Mucosa of descending colon (tissue), 3 donors: ENCODE results near the gene SSTR3. TPM values are rescaled to one million over a fixed set of nuclear protein-coding genes. Genes with fewer than 3 reads are reported as not detected.

Experiments used
- ATAC-seq: fragments of 200-7000 bp; cut with Tn5 transposase; one replicate; pipeline ENCODE4 v1.9.1; 2020; ENCODE audit warnings: mild to moderate bottlenecking, moderate library complexity
- DNase-seq, 3 donors: peaks; one replicate each; pipeline ENCODE4 v3.0.0-alpha.2; 2020
- H3K36me3 ChIP-seq: fragments of 200-600 bp; one replicate; pipeline ENCODE4 v1.8.0; 2021; ENCODE audit warnings: low read depth, mild to moderate bottlenecking
- H3K4me1 ChIP-seq: fragments of 200-600 bp; one replicate; pipeline ENCODE4 v1.8.0; 2021; ENCODE audit warnings: low read depth, mild to moderate bottlenecking
- H3K4me3 ChIP-seq: fragments of 200-600 bp; one replicate; pipeline ENCODE4 v1.8.0; 2021; ENCODE audit warnings: mild to moderate bottlenecking
- H3K9me3 ChIP-seq: fragments of 200-600 bp; one replicate; pipeline ENCODE4 v1.8.0; 2021; ENCODE audit warnings: mild to moderate bottlenecking
- intact Hi-C, 2 donors: fragments of 100-400 bp; cut with DNase I in 1 of 2; cut with micrococcal nuclease in 1 of 2; formaldehyde crosslinking; loops; one replicate each; pipeline versions ENCODE4 v1.11.0 to v1.11.1; 2022; cut with DNase I, micrococcal nuclease
- total RNA-seq, 3 donors: library from RNA; stranded (reverse); fragmentation: NEBNext Ultra II Directional in 2 of 3; extraction: Animal tissue kit (Norgen Biotek cat#: 25700) in 2 of 3; gene quantifications; one replicate each; pipeline versions ENCODE4 v1.2.1 to v1.2.4, GENCODE V29; 2021 to 2023
- TF ChIP-seq, protein P1 (sequence below): fragments of 200-600 bp; IDR thresholded peaks from one replicate; pipeline ENCODE4 v1.8.0; 2022; ENCODE audit warnings: antibody characterized with exemption, mild to moderate bottlenecking
- donor health status: DM: no; HTN: no; CAD: no; lungs with moderate emphysema.
- donor health status: DM: no; HTN: no; CAD: no.
- donor health status: DM: no; HTN: yes; CAD: no.

The SSTR3 gene
- total RNA-seq, 3 donors from 2014 or later: 0.09 to 0.10 TPM; not detected in 1

DNA sequence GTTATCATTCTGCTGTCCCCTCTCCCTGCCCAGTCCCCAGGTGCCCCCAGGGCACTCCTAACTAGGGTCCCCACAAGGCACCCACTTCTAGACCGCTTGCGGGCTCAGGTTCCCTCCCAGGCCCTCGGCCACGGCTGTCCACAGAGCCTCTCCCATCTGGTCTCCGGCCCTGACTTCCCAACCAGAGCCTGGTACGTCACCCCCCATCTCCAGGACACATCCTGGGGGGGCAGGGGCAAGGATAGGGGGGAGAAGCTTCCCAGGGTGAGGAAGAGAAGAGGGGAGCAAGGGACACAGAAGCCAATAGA is 457 bp downstream of the SSTR3 start:
- Histone ChIP-seq H3K9me3 (no peaks in the 10 kb centered on the region), H3K4me3 (no peak overlapping the region), H3K36me3 (no peaks in the 10 kb centered on the region), H3K4me1 (no peaks in the 10 kb centered on the region)
- TF ChIP-seq, protein P1, sequence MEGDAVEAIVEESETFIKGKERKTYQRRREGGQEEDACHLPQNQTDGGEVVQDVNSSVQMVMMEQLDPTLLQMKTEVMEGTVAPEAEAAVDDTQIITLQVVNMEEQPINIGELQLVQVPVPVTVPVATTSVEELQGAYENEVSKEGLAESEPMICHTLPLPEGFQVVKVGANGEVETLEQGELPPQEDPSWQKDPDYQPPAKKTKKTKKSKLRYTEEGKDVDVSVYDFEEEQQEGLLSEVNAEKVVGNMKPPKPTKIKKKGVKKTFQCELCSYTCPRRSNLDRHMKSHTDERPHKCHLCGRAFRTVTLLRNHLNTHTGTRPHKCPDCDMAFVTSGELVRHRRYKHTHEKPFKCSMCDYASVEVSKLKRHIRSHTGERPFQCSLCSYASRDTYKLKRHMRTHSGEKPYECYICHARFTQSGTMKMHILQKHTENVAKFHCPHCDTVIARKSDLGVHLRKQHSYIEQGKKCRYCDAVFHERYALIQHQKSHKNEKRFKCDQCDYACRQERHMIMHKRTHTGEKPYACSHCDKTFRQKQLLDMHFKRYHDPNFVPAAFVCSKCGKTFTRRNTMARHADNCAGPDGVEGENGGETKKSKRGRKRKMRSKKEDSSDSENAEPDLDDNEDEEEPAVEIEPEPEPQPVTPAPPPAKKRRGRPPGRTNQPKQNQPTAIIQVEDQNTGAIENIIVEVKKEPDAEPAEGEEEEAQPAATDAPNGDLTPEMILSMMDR: no peak
- intact Hi-C loops: no loop called here
- DNase-seq (no peak), ATAC-seq (no peak)

DNA sequence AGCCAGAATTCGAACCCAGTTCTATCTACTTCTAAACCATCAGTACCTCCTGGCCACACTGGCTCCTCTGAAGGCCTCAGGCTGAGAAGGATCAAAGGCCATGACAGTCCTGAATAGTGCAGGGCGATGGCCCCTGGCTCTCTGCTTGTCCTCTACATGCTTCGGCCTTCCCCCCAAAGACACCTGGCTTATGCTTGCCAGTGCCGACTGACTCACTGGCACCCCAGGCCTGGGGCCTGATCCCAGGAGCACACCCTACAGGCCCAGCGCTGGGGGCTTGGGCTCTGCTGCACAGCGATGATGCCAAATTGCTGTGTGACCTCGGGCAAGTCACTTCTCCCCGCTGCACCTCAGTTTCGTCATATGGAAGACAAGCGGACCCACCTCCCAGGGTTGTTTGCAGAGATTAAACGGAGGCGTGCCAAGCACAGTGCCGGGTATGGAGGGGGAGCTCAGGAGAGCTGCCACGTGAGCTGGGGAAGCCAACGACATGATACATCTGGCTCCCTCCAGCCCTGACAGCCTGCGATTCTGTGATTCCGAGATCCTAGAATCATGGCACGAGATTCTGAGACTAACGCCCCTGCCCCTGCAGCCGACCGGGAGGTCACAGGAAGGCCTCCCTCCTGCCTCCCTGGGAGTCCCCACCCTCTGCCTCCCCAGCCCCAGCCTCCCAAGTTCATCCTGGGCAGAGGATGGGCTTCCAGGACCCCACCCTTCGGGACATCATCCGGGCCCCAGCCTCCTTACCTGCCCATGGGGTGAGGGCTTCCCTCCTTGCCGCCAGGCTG is 1.0 kb downstream of the SSTR3 start:
- H3K36me3 ChIP-seq: no peaks in the 10 kb centered on the region
- DNase-seq: no peak
- no peak overlapping the region for H3K4me3 ChIP-seq
- ATAC-seq: no peak
- H3K4me1 ChIP-seq: no peaks in the 10 kb centered on the region
- TF ChIP-seq, protein P1: no peak
- H3K9me3 ChIP-seq: no peaks in the 10 kb centered on the region
- intact Hi-C loops: no loop called here

DNA sequence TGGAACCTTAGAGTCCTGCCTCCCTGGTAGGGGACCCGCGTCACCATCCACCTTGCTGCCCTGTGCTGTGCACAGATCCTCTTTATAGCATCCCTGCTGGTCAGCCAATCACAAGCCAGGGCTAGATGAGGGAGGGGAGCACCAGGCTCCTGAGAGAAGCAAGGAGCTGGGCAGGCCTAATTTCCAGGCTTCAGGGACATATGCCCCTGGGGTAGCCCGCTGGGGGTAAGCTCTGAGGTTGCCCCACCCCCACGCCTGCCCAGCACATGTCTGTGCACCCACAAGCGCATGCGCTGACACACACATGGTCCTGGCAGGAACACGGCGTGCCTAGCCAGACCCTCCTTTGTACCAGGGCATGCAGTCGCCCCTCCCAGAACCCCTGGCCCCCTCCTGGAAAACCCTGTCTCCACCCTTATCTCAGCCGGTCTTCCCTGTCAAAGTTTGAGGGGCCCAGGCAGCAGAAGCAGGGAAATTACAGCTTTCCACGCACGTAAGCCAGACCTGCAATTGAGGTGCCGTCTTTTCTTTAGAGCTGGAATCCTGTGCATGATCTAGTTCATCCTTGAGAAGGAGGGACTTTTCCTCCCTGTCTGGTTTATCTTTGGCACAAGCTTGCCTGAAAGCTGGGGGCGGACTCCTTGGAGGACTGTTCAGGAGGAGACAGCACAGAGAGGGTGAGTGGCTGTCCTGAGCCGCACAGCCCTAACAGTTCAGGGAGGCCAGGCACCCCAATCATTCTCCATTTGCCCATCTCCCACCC is 2.1 kb downstream of the SSTR3 start:
- TF ChIP-seq, protein P1: no peak
- Histone ChIP-seq H3K36me3 (no peaks in the 10 kb centered on the region), H3K4me1 (no peaks in the 10 kb centered on the region), H3K4me3 (no peak overlapping the region), H3K9me3 (no peaks in the 10 kb centered on the region)
- no peak for ATAC-seq
- no peak for DNase-seq
- intact Hi-C loops: no loop called here

DNA sequence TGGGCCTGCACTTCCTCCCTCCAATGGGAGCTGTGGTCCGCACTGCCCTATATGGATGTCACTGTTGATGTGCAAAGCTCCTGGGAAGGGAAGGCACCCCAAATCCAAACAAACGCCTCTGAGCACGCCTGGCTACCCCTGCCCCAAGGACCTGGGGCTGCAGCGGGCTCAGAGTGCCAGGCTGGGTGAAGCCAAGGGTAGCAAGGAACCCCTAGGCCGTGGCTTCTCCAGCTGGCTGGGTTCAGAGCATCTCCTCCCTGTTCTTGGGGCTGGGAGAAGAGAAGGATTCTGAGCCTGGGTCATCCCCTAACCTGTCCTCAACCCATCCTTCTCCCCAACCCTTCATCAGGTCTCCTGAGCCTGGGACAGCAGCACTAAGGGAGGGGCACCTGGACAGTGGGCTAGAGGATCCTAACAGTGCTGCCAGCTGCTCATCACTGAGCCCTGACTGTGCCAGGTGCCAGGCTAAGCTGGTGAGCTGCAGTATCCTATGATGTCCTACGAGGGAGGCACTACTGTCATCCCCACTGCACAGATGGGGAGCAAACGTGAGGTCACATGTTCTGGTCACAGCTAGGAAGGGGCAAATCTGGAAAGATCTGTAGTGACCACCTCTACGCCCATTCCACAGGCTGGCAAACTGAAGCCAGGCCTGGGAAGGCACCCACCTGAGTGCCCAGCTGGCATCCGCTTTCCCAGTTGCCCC is 3.0 kb downstream of the SSTR3 start:
- TF ChIP-seq, protein P1: no peak
- Histone ChIP-seq H3K4me1 (no peaks in the 10 kb centered on the region), H3K36me3 (no peaks in the 10 kb centered on the region), H3K4me3 (no peak overlapping the region), H3K9me3 (no peaks in the 10 kb centered on the region)
- DNase-seq (no peak), ATAC-seq (no peak)
- intact Hi-C loops: loop anchor here in 1 of 2 donors (10.0 kb wide), 1 partner anchor 54 kb away; no protein-coding TSS in a partner anchor

DNA sequence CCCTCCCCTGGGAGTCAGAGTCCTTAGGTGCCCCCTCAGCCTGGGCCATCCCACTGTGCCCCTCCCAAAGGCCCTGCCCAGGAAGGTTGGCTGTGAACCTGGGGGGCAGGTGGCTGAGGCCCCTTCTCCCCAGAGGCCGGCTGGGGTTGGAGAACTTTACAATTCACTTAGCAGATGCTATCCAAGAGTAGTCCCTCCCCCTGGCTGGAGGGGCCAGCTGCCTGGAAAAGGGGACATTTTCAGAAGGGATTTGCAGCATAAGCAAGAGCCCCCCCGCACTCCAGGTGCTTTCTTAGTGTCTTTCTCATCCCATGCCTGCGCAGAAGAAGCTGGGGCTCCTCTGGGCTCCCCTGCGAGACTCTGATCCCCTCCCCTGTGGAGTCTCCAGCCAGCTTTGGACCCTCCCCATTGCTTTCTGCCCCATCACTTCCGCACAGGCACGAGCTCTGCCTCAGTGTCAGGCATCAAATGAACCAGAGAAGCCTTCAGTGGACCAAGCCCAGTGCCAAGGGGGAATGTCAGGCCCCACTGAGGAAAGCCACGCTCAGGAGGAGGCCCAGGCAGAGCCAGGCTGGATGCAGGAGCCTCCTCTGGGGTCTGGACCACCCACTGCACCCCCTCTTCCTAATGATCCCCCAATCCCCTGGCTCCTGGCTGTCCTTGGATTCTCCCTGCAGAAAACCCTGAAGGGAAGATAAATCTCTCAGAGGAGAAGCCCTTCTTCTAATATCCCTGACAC is 3.7 kb downstream of the SSTR3 start:
- ATAC-seq (no peak), DNase-seq (no peak)
- TF ChIP-seq, protein P1: no peak
- intact Hi-C loops: loop anchor here in 1 of 2 donors (10.0 kb wide), 1 partner anchor 54 kb away; no protein-coding TSS in a partner anchor
- Histone ChIP-seq H3K36me3 (no peaks in the 10 kb centered on the region), H3K9me3 (no peaks in the 10 kb centered on the region), H3K4me1 (no peaks in the 10 kb centered on the region), H3K4me3 (no peak overlapping the region)
